GM19043 (cell line): ENCODE data around the gene KIF19.

Source experiments
- ATAC-seq: cut with Tn5 transposase; IDR thresholded peaks from one replicate; pipeline ENCODE4 v1.9.1; 2021; ENCODE audit warnings: low read depth; ENCODE audit not compliant: unreplicated experiment

KIF19 gene

GRCh38 chr17:74299226-74300009 lies 26.6 kb upstream of the KIF19 start:
- ATAC-seq: no peak

GRCh38 chr17:74303305-74303704 lies 22.7 kb upstream of the KIF19 start:
- no peak for ATAC-seq

- no peak for ATAC-seq
Observed at GRCh38 chr17:74304184-74304583, 21.8 kb upstream of the KIF19 start.

- ATAC-seq: no peak
Observed at GRCh38 chr17:74305865-74306654, 20.0 kb upstream of the KIF19 start.

GRCh38 chr17:74307984-74308773 lies 17.8 kb upstream of the KIF19 start:
- ATAC-seq: no peak

GRCh38 chr17:74309902-74310301 lies 16.1 kb upstream of the KIF19 start:
- no peak for ATAC-seq

GRCh38 chr17:74314877-74315276 lies 11.1 kb upstream of the KIF19 start:
- no peak for ATAC-seq

GRCh38 chr17:74316220-74316619 lies 9.8 kb upstream of the KIF19 start:
- no peak for ATAC-seq

GRCh38 chr17:74317071-74317470 lies 9.0 kb upstream of the KIF19 start:
- ATAC-seq: no peak

GRCh38 chr17:74318391-74318790 lies 7.6 kb upstream of the KIF19 start:
- ATAC-seq: no peak

GRCh38 chr17:74324521-74324920 lies 1.5 kb upstream of the KIF19 start:
- ATAC-seq: no peak

- no peak for ATAC-seq
Observed at GRCh38 chr17:74325376-74325742, 667 bp upstream of the KIF19 start.

GRCh38 chr17:74326506-74326905 lies 480 bp downstream of the KIF19 start:
- ATAC-seq: no peak

GRCh38 chr17:74328487-74328886 lies 2.5 kb downstream of the KIF19 start:
- no peak for ATAC-seq

GRCh38 chr17:74329378-74329777 lies 3.4 kb downstream of the KIF19 start:
- ATAC-seq: no peak

- ATAC-seq: no peak
Observed at GRCh38 chr17:74330446-74330845, 4.4 kb downstream of the KIF19 start.

GRCh38 chr17:74332017-74332650 lies 6.1 kb downstream of the KIF19 start:
- ATAC-seq: no peak

GRCh38 chr17:74332763-74333283 lies 6.8 kb downstream of the KIF19 start:
- ATAC-seq: no peak

GRCh38 chr17:74334393-74335039 lies 8.5 kb downstream of the KIF19 start:
- ATAC-seq: no peak

- no peak for ATAC-seq
Observed at GRCh38 chr17:74335529-74336062, 9.6 kb downstream of the KIF19 start.
